ENCODE results near the gene SERTAD1.

SERTAD1 gene

GRCh38 chr19:40397568-40397906 lies 28.3 kb downstream of the SERTAD1 start:
- no peak for DNase-seq

DNA sequence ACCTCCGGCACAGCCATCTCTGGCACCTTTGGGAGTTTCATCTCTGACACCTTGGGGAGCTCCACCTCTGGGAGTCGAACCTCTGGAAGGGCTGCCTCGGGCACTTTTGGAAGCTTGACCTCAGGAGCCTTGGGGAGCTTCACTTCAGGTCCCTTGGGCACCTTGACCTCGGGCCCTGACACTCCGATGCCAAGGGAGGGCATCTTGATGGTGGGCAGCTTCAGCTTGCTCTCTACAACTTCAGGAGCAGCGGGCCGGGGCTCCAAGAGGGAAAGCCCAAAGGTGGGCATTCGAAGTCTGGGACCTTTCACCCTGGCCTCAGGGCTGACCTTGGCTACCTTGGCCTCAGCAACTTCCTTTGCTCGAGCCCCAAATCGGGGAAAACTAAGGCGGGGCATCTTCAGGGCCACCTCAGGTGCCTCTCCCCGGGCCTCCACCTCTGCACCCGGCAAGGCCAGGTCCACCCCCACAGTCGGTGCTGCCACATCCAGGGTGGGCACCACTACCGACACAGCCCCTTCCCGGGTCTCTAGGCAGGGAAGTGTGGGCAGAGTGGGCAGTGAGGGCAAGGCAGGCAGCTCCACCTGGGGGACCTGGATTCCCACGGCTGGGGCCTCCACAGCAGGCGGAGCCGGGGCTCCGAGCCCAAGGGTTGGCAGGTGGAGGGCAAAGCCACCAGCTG lies 28.8 kb downstream of the SERTAD1 start:
- no peak for DNase-seq

- DNase-seq = no peak
Observed at GRCh38 chr19:40395956-40396355, 29.8 kb downstream of the SERTAD1 start.

DNA sequence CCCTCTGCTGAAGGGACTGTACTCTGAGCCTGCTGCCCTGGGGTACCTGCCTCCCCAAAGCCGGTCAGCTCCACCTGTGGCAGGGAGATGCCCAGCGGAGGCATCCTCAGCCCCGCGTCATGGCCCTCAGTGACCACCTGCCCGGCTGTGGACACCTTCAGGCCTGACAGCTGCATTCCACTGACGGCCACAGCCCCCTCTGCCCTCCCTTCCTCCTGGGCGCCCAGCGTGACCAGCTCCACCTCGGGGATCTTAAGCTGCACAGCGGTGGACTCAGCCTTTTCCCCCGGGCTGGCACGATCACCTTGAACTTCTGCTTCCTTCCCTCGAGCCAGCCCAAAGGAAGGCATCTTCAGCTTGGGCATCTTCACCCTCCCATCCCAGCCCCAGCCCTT lies 31.0 kb downstream of the SERTAD1 start:
- DNase-seq = no peak

DNA sequence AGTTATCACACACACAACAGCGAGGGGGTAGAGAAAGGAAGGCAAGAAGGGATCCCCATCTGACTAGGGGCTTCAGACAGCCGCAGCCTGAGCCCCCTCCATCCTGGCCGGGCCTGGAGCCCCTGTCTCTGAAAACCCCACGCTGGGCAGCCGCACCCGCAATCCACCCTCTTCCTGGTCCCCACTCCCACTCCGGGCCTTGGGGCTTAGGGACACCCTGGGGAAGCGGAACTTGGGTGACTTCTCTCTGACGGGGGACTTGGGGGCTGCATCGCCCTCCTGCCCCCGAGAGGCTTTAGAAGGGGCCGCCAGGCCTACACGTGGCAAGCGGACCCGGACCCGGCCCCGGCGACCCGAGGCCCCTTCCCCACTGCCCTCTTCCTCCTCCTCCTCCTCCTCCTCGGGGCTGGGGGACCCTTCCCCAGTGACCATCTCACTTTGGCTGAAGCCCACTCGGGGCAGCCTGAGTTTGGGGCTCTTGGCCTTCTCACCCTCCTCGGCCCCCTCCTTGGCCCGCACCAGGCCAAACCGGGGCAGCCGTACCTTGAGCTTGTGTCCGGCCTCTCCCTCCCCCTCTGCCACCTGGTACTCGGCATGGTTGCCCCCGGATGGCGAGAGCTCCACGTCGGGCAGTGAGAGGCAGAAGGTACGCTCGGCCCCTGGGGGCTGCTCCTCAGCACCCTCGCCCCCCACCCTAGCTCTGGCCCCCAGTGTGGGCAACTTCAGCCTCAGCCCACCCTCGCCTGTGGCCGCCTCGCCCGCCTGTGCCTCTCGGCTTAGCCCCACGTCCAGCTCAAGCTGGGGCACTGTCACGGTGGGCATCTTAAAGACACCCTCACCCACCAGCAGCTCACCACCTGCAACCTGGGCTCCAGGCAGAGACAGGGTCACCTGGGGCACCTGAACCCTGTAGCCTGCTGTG lies 31.6 kb downstream of the SERTAD1 start:
- no peak for DNase-seq

DNA sequence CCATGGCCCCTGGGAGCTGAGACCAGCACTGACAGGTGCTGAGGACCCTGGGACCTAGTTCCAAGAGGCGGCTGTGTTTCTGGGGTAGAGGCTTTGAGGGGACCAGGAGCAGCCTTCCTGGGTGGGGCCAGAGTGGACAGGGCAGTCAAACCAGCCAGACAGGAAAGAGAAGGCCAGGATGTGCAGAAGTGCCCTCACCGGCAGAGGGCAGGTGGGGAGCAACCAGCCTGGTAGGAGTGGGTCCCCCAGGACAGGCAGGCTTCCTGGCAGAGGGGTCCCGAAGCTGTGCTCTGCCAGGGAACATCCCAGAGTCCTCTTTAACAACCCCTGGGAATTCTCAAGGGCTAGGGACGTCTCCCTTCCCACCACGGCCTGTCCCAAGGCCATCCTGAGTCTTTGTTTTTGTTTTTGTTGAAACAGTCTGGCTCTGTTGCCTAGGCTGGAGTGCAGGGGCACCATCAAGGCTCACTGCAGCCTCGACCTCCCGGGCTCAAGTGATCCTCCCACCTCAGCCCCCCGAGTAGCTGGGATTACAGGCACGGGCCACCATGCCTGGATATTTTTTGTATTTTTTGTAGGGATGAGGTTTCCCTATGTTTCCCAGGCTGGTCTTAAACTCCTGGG lies 32.8 kb downstream of the SERTAD1 start:
- no peak for DNase-seq

DNA sequence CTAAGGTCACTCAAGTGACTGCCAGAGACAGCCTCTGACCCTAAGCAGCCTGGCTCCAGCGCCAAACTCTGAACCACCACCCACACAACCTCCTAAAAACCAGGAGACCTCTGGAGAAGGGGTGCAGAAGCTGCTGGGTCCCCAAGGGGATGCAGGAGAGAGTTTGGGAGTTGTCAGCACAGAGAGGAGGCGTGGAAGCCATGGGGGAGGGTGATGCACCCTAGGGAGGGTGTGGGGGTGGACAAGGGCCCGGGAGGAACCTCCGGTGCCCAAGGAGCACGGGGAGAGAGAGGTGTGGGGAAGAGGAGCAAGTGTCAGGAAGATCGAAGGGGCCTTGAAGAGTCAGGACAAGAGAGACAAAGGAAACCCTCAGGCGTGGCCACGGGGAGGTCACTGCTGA lies 33.7 kb downstream of the SERTAD1 start:
- no peak for DNase-seq

DNA sequence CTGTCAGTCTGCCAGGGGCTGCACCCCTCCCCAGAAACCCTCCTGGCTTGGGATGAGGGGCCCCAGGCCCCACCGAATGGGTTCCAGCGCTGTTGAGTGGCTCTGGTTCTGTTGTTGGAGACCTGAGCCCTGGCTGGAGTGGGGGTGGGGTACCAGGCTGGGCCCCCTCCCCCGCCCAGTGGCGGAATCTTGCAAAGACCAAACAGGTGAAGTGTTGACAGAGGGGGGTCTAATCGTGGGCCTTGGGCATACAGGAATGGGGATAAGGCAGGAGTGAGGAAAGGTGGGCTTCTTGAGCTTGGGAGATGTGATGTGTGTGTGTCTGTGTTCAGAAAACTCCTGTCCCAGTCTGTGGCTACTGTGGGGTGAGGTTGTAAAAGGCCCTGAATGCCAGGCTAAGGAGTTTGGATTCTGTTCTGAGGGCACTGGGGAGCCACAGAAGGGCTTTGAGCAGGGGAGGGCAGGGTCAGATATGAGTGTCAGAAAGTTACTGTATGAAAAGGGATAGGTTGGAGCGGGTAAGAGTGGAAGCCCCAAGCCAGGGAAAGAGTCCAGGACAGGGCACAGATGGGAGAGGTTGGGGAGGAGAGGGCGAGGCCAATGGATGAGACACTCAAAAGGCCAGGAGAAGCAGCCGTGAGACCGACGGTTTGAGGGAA lies 35.6 kb downstream of the SERTAD1 start, which contains the start of gene HIPK4:
HIPK4 (minus strand) TSS at position 98 of the 659 bp plus-strand sequence. CDS start 279 bp downstream, outside the sequence.
- DNase-seq = no peak

- DNase-seq = no peak
Observed at GRCh38 chr19:40389404-40390083, 36.2 kb downstream of the SERTAD1 start.

DNA sequence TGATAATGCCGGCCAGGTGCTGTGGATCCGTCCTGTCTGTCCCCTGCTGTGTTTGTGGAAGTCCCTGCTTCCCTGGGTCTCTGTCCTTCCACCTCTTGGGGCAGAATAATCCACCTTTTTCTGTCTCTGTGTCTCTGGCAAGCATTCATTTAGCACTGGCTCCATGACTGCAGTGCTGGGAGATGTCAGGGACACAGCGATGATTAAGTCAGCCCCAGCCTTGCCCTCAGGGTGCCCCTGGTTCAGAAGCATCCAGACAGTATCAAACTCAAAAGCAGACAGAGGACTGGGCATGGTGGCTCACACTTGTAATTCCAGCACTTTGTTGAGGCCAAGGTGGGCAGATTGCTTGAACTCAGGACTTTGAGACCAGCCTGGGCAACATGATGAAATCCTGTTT lies 37.3 kb downstream of the SERTAD1 start:
- DNase-seq = no peak

DNA sequence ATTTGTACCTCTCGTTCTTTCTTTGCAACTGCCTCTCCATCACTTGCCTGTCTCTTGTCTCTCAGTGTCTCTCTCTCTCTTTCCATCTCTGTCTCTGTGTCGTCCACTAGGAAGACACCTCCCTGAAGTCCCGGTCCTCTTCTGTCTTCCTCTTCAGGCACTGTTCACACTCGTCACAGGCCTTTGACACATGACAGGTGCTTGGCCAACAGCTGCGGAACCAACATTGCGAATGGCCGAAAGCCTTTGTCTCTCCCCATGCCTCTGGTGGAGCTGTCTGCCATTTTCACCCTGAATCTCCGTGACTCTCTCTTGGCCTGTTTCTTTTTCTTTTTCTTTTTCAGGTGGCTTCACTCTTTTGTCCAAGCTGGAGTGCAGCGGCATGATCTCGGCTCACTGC lies 38.6 kb downstream of the SERTAD1 start:
- no peak for DNase-seq

GRCh38 chr19:40383668-40384248 lies 42.0 kb downstream of the SERTAD1 start:
- DNase-seq = no peak

DNA sequence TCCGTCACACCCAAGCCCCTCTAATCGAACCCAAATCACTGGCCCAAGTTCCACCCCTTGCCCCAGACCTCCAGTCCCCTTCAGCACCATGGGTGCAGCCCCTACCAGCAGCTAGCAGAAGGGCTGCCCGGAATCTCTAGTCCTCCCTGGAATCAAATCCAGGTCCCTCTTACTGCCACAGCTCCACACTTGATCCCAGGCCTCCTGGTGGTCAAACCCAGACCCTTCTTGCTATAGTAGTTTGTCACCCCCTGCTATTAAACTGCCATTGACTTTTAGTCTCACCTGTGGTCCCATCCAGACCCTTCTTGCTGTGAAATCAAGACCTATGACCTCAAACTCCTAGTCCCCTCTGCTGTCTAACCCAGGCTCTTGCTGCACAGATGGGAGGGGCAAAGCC lies 44.5 kb downstream of the SERTAD1 start:
- no peak for DNase-seq

DNA sequence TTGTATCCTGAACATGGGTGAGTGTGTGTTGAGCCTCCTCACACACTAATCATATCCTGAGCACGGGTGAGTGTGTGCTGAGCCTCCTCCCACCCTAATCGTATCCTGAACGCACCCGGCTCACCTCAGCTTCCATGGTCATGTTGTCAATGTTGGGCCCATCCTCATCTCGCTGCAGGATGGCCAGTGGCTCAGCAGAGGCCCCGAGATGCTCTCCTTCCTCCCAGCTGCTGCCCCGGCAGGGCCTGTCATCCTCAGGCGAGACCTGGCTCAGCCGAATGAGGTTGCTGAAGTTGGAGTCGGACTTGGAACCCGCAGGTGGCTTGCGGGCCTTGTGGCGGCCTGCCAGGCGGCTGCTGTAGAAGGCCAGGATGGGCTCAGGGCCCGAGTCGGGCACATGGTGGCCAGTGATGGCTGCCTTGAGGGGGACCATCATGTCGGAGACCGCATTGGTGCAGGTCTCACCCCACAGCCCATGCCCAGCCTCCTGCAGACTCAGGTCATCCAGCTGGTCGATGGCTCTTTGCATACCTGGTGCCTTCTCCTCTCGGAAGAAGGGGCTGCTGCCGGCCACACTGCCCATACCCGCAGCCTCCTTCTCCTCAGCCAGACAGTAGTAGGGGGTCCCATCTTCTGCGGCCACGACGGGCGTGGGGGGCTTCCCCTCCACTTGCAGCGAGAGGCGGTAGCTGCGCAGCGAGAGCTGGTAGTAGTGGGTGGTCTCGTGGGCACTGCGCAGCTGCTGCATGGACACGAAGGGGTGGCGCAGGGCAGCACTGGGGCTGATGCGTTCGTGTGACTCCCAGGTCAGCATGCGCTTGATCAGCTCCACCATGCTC lies 45.4 kb downstream of the SERTAD1 start:
- no peak for DNase-seq

GRCh38 chr19:40379446-40380198 lies 46.2 kb downstream of the SERTAD1 start:
- DNase-seq = no peak

DNA sequence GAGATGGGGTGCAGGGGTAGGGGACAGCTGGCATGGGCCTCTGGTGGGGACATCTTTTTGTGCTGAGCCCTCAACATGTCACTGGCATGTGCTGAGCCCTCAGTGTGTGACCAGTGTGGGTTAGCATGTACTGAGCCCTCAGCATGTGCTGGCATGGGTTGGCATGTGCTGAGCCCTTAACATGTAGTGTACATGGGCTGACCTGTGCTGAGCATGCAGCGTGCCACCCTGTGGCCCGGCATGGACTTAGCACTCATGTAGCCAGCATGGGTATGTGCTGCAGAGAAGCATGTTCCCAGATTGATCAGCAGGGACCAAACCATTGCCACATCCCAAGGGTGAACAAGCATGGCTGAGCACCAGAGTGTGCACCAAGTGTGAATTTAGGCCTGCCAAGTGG lies 47.3 kb downstream of the SERTAD1 start:
- no peak for DNase-seq

DNA sequence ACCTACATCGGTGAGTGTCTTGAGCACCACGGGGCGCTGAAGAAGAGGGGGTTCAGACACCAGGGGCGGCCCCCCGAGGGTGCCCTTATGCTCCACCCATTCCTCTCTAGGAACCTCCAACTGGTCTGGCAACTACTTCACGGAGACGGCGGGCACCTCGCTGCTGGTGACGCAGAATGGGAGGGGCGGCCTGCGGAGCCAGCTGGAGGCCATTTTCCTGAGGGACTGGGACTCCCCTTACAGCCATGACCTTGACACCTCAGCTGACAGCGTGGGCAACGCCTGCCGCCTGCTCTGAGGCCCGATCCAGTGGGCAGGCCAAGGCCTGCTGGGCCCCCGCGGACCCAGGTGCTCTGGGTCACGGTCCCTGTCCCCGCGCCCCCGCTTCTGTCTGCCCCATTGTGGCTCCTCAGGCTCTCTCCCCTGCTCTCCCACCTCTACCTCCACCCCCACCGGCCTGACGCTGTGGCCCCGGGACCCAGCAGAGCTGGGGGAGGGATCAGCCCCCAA lies 47.9 kb downstream of the SERTAD1 start:
- no peak for DNase-seq

DNA sequence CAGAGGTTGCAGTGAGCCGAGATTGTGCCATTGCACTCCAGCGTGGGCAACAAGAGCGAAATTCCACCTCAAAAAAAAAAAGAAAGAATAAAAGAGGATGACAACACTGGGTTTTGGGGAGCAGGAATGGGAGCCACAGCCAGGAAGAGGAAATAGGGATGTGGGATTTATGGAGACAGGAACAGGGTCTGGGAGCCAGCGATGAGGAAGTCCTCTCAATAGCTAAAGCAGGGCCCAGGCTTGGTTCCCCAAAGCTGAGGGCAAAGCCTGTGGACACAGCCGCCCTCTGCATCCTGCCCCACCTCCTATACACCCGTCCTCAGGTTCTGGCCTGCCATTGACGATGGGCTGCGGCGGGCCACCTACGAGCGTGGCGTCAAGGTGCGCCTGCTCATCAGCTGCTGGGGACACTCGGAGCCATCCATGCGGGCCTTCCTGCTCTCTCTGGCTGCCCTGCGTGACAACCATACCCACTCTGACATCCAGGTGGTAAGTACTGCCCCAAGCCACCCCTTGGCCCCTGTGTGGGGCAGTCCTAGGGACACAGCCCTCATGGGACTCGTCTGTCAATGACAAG lies 49.4 kb downstream of the SERTAD1 start:
- DNase-seq = no peak

GRCh38 chr19:40374084-40374483 lies 51.7 kb downstream of the SERTAD1 start:
- no peak for DNase-seq

DNA sequence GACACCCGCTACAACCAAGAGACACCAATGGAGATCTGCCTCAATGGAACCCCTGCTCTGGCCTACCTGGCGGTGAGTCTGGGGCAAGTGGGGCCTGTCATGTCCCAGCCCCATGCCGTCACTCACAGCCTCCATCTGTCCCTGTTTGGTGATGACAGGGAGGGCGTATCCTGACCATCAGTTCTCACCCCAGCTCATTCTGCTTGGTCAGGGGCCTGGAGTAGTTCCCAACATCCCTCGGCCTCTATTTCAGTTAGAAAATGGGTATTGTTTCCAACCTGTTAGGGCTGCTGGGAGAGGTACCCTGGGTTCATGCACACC lies 54.0 kb downstream of the SERTAD1 start:
- DNase-seq = no peak

Data from stimulated activated CD8-positive, alpha-beta memory T cell treated with anti-CD3 and anti-CD28 coated beads, Interleukin-4, amount 100 ng/mL, for 48 hours (primary cell).